ENCODE data around the gene BATF3. TPM values are rescaled to one million over a fixed set of nuclear protein-coding genes. Genes with fewer than 3 reads are reported as not detected.

BATF3 gene
- total RNA-seq, 6 donors from 2014 or later, result 2.6 to 14.1 (median 9.4) TPM

DNA sequence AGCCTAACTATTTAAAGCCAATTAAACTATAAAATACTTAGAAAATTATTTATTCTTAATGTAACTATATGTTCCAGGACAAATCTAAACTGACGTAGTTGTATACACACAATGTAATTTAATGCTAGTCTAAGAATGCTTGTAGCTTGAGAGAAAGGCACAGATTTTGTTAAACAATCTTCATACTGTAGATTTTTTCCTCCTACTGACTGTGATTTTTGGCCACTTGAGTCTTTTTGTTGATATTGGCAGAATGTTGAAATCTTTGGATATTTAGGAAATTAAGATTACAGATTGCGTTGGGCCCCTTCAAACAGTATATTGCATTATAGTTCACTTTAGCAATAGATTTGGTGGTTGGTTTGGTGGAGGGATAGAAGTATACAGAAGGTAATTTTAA, 50.6 kb downstream of the BATF3 start:
- WGBS, 2 donors, result 71% methylated on average over 2 of the region's 2 CpGs
- no peak for TF ChIP-seq EP300 (IDR thresholded peaks at IDR 0.05)
- no peak for TF ChIP-seq CTCF (IDR thresholded peaks at IDR 0.05)
- no peak for TF ChIP-seq POLR2AphosphoS5 (IDR thresholded peaks at IDR 0.05)
- no peak for TF ChIP-seq POLR2A (IDR thresholded peaks at IDR 0.05)
- no peak for DNase-seq

GRCh38 chr1:212648431-212648830, 51.2 kb downstream of the BATF3 start:
- ATAC-seq (ENCODE audit: low FRiP score in 2 of 2) (no peak), DNase-seq (no peak)
- Histone ChIP-seq H3K4me1 (no peaks in the 10 kb centered on the region), H3K9me3 (no peaks in the 10 kb centered on the region), H3K27ac (no peak overlapping the region), H3K36me3 (no peaks in the 10 kb centered on the region), H3K27me3 (no peaks in the 10 kb centered on the region), H3K4me3 (no peak overlapping the region)
- no peak for TF ChIP-seq CTCF (IDR thresholded peaks at IDR 0.05)
- TF ChIP-seq EP300 (IDR thresholded peaks at IDR 0.05), result no peak
- TF ChIP-seq POLR2AphosphoS5 (IDR thresholded peaks at IDR 0.05), result no peak
- no peak for TF ChIP-seq POLR2A (IDR thresholded peaks at IDR 0.05)
- WGBS, 2 donors, result 82 to 84% methylated on average over 3 of the region's 3 CpGs

More for the DNA sequence above, 50.6 kb downstream of the BATF3 start:
- ATAC-seq (ENCODE audit: low FRiP score in 2 of 2), result no peak
- Histone ChIP-seq H3K27ac (no peak overlapping the region), H3K9me3 (no peaks in the 10 kb centered on the region), H3K4me3 (no peak overlapping the region), H3K27me3 (no peaks in the 10 kb centered on the region), H3K4me1 (no peaks in the 10 kb centered on the region), H3K36me3 (no peaks in the 10 kb centered on the region)

- no peaks in the 10 kb centered on the region for H3K27me3 ChIP-seq
- no peak overlapping the region for H3K4me3 ChIP-seq
- 96% methylated on average over 7 to 11 of the region's 11 CpGs for WGBS, 2 donors
- H3K27ac ChIP-seq, result no peak overlapping the region
- TF ChIP-seq CTCF (IDR thresholded peaks at IDR 0.05) (no peak), POLR2A (IDR thresholded peaks at IDR 0.05) (no peak), POLR2AphosphoS5 (IDR thresholded peaks at IDR 0.05) (no peak), EP300 (IDR thresholded peaks at IDR 0.05) (no peak)
- no peaks in the 10 kb centered on the region for H3K9me3 ChIP-seq
- H3K4me1 ChIP-seq, result no peaks in the 10 kb centered on the region
- no peaks in the 10 kb centered on the region for H3K36me3 ChIP-seq
- peak in 1 of 2 donors; percentile 41 for DNase-seq
- ATAC-seq (ENCODE audit: low FRiP score in 2 of 2), result no peak
Observed at GRCh38 chr1:212647004-212647403, 52.6 kb downstream of the BATF3 start.

DNA sequence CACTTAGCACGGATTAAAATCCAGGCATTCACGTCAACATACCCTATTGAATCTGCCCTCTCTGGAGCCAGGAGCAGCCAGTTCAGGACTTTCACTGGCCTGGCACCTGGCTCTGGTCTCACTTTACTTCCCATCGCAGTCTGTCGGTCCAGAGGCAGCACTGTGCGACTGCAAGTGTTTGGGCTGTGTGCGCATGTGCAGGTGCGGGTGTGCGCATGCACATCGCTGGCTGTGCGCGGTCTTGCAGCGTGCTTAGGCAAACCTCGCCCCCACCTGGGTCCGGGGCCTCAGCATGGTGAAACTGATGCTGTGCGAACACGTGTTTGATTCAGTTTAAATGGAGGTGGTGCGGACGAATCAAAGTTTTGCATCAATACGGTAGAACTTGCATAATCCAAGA, 53.1 kb downstream of the BATF3 start:
- Histone ChIP-seq H3K27me3 (no peaks in the 10 kb centered on the region), H3K4me1 (no peaks in the 10 kb centered on the region), H3K4me3 (no peak overlapping the region), H3K27ac (no peak overlapping the region), H3K36me3 (no peaks in the 10 kb centered on the region), H3K9me3 (no peaks in the 10 kb centered on the region)
- TF ChIP-seq POLR2AphosphoS5 (IDR thresholded peaks at IDR 0.05) (no peak), CTCF (IDR thresholded peaks at IDR 0.05) (no peak), POLR2A (IDR thresholded peaks at IDR 0.05) (no peak), EP300 (IDR thresholded peaks at IDR 0.05) (no peak)
- peak in 1 of 2 donors; percentile 79 for DNase-seq
- 86 to 96% methylated on average over 19 of the region's 19 CpGs for WGBS, 2 donors
- peak in 1 of 2 donors; percentile 19 for ATAC-seq (ENCODE audit: low FRiP score in 2 of 2)
